COLO829 (cell line): Measurements from ENCODE around the gene RYR3.

Source experiments
- DNase-seq: peaks from one replicate; pipeline ENCODE4 v3.0.0; 2012; ENCODE audit warnings: low spot score

RYR3 gene

GRCh38 chr15:33382491-33382890, 71.7 kb downstream of the RYR3 start:
- DNase-seq, result no peak

DNA sequence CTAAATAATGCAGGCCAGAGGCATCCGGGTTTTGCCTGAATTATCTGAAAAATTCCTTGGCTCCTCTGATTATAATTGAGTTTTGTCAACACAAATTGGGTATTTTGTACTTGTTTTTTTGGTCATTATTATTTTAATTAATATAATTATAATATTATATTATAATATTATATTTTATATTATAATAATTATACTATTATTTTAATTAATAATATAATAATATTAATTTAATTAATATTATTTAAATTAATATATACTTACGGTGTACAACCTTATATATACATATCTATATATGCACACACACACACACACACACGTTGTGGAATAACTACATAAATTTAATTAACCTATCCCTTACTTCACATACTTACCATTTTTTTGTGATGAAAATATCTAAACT, 73.5 kb downstream of the RYR3 start:
- DNase-seq, result no peak

GRCh38 chr15:33392453-33392852, 81.7 kb downstream of the RYR3 start:
- DNase-seq, result no peak

- no peak for DNase-seq
Observed at GRCh38 chr15:33393546-33393945, 82.8 kb downstream of the RYR3 start.

DNA sequence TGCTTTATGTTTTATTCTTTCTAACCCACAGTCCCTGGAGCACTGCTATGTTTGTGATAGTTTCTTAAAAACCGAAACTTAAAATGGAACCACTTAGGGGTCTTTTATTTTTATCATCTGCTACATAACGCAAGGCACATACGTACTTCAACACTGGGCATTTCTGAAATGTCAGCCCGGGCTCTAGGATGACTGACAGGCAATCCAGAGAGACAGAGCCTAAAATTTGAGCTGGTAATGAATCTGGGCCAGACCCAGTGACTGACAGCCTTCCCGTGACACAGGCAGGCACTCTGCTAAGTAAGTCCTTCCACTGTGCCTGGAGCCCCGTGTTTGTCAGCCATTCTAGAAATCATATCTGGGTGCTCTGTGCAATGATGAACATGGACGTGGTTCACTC, 84.6 kb downstream of the RYR3 start:
- no peak for DNase-seq

GRCh38 chr15:33395846-33396245, 85.1 kb downstream of the RYR3 start:
- DNase-seq, result no peak

DNA sequence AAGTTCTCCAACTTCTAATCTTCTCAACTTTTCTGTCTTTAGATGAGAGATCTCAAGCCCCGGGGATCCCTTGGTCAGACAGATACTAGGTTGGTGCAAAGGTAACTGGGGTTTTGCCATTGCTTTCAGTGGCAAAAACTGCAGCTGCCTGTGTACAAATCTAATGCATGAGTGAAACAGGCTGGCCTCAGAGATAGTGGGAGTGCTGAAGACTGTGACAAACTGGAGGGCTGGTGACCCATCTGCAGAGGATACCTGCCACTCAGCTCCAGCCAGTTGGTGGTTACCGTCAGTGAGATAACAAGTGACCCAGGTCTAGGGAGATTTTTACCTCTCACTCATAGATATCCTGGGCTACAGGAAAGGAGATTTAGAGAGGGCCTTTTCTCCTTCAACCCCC, 85.7 kb downstream of the RYR3 start:
- no peak for DNase-seq

GRCh38 chr15:33398555-33398954, 87.8 kb downstream of the RYR3 start:
- DNase-seq, result no peak

DNA sequence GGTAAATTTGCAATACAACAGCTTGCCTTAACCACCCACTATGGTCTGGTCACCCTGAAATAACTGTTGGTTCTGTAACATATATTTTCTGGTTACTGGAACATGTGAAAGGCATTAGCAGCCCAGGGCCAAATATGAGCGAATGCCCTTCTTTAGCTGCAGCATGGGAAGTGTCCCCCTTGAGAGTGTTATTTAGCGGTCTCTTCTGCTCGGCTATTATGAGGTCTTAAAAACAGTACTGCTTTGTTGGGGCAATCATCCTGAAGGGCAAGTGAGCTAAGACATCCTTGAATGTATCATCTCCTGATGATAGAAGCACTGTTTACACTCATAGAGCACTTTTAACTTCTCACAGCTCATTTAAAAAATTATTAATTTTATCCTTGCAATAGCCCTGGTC, 90.2 kb downstream of the RYR3 start:
- DNase-seq, result no peak

DNA sequence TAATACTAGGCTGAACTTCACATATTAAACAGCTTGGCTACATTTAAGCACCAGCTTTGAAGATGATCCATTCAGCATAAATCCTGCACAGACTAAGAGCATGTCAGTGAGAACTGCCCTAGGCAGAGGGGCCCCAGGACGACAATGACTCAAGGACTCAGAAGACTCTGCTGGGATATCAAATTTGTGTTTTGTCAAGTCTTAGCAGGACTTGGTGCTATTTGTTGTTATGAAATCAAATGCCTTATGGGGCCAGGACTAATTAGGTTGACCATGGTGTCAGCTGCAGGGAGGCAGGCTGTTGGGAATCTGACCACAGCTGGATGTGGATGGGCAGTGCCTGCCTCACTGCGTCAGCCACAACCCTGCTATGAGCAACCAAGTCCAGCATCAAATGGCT, 91.8 kb downstream of the RYR3 start:
- no peak for DNase-seq

GRCh38 chr15:33405096-33405495, 94.3 kb downstream of the RYR3 start:
- no peak for DNase-seq

- no peak for DNase-seq
Observed at GRCh38 chr15:33411596-33412540, 101.1 kb downstream of the RYR3 start.

- no peak for DNase-seq
Observed at GRCh38 chr15:33419701-33420100, 108.9 kb downstream of the RYR3 start.

GRCh38 chr15:33424025-33424424, 113.3 kb downstream of the RYR3 start:
- no peak for DNase-seq

DNA sequence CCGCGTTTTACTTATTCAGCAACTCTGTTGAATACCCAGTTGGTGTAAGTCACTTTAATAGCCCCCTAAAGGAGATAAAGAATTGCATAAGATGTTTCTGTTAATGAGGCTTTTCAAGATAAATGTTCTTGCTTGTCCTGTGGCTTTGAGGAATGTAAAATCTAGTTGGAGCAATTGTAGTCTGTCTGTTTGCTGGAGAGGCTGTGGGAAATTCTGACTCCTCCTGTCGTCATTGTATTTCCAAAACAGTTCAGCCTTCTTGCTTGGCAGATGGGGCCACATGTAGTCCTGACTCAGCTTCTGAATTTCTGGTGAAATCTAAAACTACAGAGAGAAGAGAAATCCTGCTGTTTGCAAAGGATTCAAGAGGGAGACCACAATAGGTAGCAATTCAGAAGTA, 114.4 kb downstream of the RYR3 start:
- no peak for DNase-seq

DNA sequence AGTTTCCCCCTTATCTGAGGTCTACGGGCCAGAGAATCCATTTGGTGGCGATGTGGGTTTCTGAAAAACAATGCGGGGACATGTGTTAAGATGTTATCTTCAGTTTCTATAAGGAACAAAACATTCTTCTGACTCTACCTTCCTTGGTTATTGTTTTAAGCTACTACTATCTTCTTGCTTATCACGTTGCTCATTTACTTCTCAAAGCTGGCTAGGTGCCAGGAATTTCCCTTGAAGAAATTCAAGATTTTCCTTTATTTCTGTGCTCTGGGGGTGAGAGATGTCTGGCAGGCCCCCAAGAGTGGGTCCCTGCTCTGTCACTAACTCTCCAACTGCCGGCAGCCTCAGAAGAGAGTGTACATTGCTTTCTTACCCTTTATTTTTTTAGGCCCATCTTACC, 119.8 kb downstream of the RYR3 start:
- no peak for DNase-seq

DNA sequence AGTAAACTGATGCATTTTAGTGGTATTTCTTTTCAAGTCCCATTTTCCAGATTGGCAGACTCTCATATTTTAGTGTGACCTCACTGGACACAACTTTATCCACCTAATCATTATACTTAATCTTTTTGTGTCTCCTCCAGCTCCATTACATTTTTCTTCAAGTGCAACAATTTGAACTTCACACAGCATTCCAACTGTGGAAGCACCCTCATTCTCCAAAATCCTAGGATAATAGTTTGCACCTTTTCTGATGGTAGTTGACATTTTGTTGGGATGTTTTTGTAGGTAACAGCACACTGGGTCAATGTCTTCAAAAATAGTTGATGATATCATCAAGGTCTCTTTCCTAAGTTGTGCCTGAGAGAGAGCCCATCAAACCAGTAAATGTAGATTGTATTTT, 123.1 kb downstream of the RYR3 start:
- no peak for DNase-seq

DNA sequence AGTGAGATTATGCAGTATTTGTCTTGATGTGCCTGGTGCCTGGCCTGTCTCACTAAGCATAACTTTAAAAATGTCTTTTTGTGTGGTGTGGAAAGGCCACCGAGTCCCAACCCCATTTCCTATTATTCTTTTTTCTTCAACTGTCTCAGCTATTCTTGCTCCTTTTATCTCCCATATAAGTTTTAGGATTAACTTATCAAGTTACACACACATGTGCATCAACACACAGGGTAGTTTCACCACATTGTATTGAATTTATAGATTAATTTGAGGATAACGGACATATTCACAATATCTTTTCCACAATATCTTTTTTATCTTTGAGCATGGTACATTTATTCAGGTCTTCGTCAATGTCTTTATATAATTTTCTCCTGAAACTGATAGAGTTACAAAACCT, 127.6 kb downstream of the RYR3 start:
- DNase-seq, result no peak

- DNase-seq, result no peak
Observed at GRCh38 chr15:33440900-33441299, 130.1 kb downstream of the RYR3 start.

GRCh38 chr15:33442449-33442848, 131.7 kb downstream of the RYR3 start:
- no peak for DNase-seq

DNA sequence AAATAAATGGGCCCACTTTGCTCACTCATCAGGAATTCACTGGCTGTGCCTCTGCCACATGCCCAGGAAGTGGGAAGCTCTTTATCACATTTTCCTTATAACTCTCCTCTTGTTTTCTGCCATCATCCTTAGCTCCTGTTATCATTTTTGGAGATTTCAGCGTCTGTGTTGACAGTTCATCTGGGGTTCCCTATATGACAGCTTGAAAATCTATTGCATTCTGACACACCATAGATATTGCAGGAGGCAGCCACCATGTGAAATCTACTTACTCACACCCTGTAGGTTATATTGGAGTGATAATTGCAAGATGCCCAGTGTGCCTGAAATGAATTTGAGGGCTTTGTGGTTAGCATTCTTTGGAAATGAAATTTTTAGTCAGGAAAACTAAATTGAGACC, 132.9 kb downstream of the RYR3 start:
- DNase-seq, result no peak

- DNase-seq, result no peak
Observed at GRCh38 chr15:33445984-33446383, 135.2 kb downstream of the RYR3 start.

DNA sequence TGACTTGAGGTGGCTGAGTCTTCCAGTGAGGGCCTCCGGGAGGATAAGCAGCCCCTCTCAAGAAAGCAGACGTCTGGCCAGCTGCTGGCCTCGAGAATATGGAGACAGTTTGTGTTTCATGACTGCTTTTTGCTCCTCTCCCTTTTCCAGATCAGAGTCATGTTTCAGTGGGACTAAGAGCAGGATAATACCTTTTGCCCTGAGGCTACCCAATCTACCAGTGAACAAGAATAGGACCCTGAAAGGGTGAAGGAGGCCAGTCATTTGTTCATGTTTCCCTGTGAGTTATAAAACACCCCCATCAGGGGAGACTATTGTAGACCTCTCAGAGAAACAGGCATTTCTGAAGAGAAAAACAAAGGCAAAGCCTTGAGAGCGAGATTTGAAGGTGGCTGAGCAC, 137.4 kb downstream of the RYR3 start:
- DNase-seq, result no peak

DNA sequence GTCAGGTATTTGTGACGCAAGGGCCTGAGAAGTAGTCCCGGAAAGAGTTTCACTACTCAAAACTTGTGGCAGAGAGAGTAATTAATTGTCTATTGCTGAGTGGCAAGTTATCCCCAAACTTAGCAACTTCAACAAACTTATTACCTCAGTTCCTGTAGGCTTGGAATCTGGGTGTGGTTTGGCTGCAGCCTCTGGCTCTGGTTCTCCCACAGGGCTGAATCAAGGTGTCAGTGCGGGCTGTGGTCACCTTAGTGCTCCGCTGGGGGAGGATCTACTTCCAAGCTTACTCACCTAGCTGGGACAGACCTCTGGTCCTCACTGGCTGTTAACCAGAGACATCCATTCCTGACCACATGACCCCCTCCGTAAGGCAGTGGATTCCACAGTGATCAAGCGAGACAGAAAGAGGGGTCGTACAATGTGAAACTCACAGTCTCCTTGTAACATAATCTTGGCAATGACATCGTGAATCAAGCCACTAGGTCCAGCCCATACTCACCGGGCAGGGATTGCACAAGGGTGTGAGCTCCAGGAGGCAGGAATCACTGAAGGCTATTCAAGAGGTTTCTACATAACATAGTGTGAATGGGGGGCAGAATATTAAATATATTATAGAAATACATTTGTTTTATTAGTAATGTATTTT, 138.3 kb downstream of the RYR3 start:
- no peak for DNase-seq
